ENCODE measurements around the gene ZBTB34. TPM values are rescaled to one million over a fixed set of nuclear protein-coding genes. Genes with fewer than 3 reads are reported as not detected.

The ZBTB34 gene
- total and polyA plus RNA-seq, 9 of the 15 experiments (the other 6 are each of a cell fraction or from before 2014, with no cell fraction given): 2.7 to 15.6 (median 9.8) TPM

- no peak for TF ChIP-seq NONO (IDR thresholded peaks at IDR 0.05; ENCODE audit: low read depth in 2 of 2, low read length in 1 of 2)
- no peak for TF ChIP-seq CBX3 (IDR thresholded peaks at IDR 0.05; ENCODE audit: borderline replicate concordance in 1 of 2, low read length in 2 of 2)
- TF ChIP-seq CLOCK (CRISPR knock-in tag; IDR thresholded peaks at IDR 0.05; ENCODE audit: borderline replicate concordance): no peak
- no peak for TF ChIP-seq ZNF324 (CRISPR knock-in tag; IDR thresholded peaks at IDR 0.05)
- TF ChIP-seq NELFE (IDR thresholded peaks at IDR 0.05; ENCODE audit: insufficient read depth, insufficient read length): no peak
- no peak for TF ChIP-seq CEBPB (tag; IDR thresholded peaks at IDR 0.05)
- TF ChIP-seq LARP7 (IDR thresholded peaks at IDR 0.05): no peak
These were observed 28.0 kb upstream of the ZBTB34 start (continued) for GRCh38 chr9:126832440-126832839.

GRCh38 chr9:126833020-126833419 lies 27.4 kb upstream of the ZBTB34 start:
- no TSS peak for BruUV-seq (replicated peaks)
- no peaks in the 10 kb centered on the region for H3K9me1 ChIP-seq (ENCODE audit: control insufficient read depth, insufficient read depth, low read length)
- H2AFZ ChIP-seq (ENCODE audit: low read depth, low read length): no peak overlapping the region
- DNase-seq (ENCODE audit: extremely low read depth in 1 of 4, low spot score in 3 of 4) (no peak), FAIRE-seq (no peak), ATAC-seq (no peak)
- no peaks in the 10 kb centered on the region; a peak in 1 of 5 replicates for H3K4me1 ChIP-seq (replicated peaks in 1 of 2; ENCODE audit: control insufficient read depth in 2 of 2, insufficient read depth in 2 of 2, low read length in 2 of 2)
- intact Hi-C loops (cut with micrococcal nuclease): no loop called here
- H3K9me3 ChIP-seq (replicated peaks; ENCODE audit: control insufficient read depth, insufficient read depth, low read depth, low read length): no peaks in the 10 kb centered on the region
- in situ Hi-C loops (cut with MboI): no loop called here
- peaks cover 53% of the 10 kb centered on the region for H3K36me3 ChIP-seq (ENCODE audit: control insufficient read depth, insufficient read depth, low read length)
- CTCF ChIA-PET (ENCODE audit: low intra/inter-chr PET ratio): no interaction called here
- H3K27ac ChIP-seq (ENCODE audit: extremely low read depth, low read depth, low read length): no peak overlapping the region
- H3K4me2 ChIP-seq (ENCODE audit: insufficient read depth, low read length): no peak overlapping the region
- peaks cover 29% of the 10 kb centered on the region for H3K79me2 ChIP-seq (ENCODE audit: control insufficient read depth, insufficient read depth, low read length)
- no peaks in the 10 kb centered on the region for H3K27me3 ChIP-seq (ENCODE audit: control insufficient read depth in 2 of 2, insufficient read depth in 2 of 2, low read length in 2 of 2)
- H4K20me1 ChIP-seq (replicated peaks; ENCODE audit: control insufficient read depth, insufficient read depth, low read length): no peaks in the 10 kb centered on the region
- H3K4me3 ChIP-seq: no peak overlapping the region
- POLR2A ChIA-PET: interaction anchor here (0.6 to 1.9 kb wide), 3 partner anchors 9 to 332 kb away, joined by 3 to 8 read pairs (median 5); no protein-coding TSS in a partner anchor
- 96% methylated on average over 14 of the region's 24 CpGs for WGBS (ENCODE audit: insufficient coverage, low coverage, missing lambda C conversion rate)
- H3K9ac ChIP-seq (ENCODE audit: insufficient read depth in 1 of 2, low read depth in 2 of 2, low read length in 2 of 2): no peak overlapping the region
- TF ChIP-seq U2AF2 (optimal IDR thresholded peaks at IDR 0.05; ENCODE audit: low read depth, low read length) (no peak), ZNF507 (tag; conservative IDR thresholded peaks at IDR 0.05) (no peak), HOMEZ (CRISPR knock-in tag; IDR thresholded peaks at IDR 0.05) (no peak), ZNF212 (CRISPR knock-in tag; IDR thresholded peaks at IDR 0.05) (no peak), ZNF354B (CRISPR knock-in tag; IDR thresholded peaks at IDR 0.05) (no peak), NRF1 (conservative IDR thresholded peaks at IDR 0.05 in 1 of 2, IDR thresholded peaks at IDR 0.05 in 1 of 2) (no peak), ZNF23 (CRISPR knock-in tag; IDR thresholded peaks at IDR 0.05) (no peak), HINFP (tag; conservative IDR thresholded peaks at IDR 0.05; ENCODE audit: low read depth) (no peak), TRIM24 (IDR thresholded peaks at IDR 0.05) (no peak), ATF1 (CRISPR knock-in tag; IDR thresholded peaks at IDR 0.05) (no peak), ATF1 (tag; IDR thresholded peaks at IDR 0.05) (no peak)

Data from K562 (cell line).